ENCODE data around the gene NANS. TPM values are rescaled to one million over a fixed set of nuclear protein-coding genes. Genes with fewer than 3 reads are reported as not detected.
"Not testable (repeated sequence)": the region's sequence is repeated elsewhere in the genome, so short reads cannot be mapped to it uniquely, and the experiment has no call there.

NANS gene
- polyA plus RNA-seq, 3 donors, result 41.3 to 109 (median 95.9) TPM

- Histone ChIP-seq H4K20me1 (ENCODE audit: insufficient read depth, low read length) (no peaks in the 10 kb centered on the region), H3K4me2 (replicated peaks; ENCODE audit: extremely low read depth, low read length, poor library complexity, severe bottlenecking) (peak overlapping the region; percentile 93), H3K79me2 (ENCODE audit: insufficient read depth, low read length) (peaks cover 32% of the 10 kb centered on the region), H3K27ac (ENCODE audit: low read depth in 1 of 2, low read length in 2 of 2) (no peak overlapping the region), H3K4me1 (ENCODE audit: control insufficient read depth in 1 of 2, insufficient read depth in 2 of 2, low read length in 2 of 2) (peaks cover 40 to 43% of the 10 kb centered on the region in 2 donors), H3K9ac (ENCODE audit: insufficient read depth, low read length, poor library complexity, severe bottlenecking) (no peak overlapping the region), H3K9me3 (replicated peaks in 1 of 2; ENCODE audit: control insufficient read depth in 1 of 2, insufficient read depth in 1 of 2, low read length in 2 of 2) (no peaks in the 10 kb centered on the region), H2AFZ (ENCODE audit: insufficient read depth, low read depth, low read length, poor library complexity, severe bottlenecking) (peak overlapping the region; percentile 51), H3K36me3 (replicated peaks in 1 of 2; ENCODE audit: control insufficient read depth in 1 of 2, insufficient read depth in 2 of 2, low read length in 2 of 2) (peaks cover 10 to 11% of the 10 kb centered on the region in 2 donors), H3K27me3 (ENCODE audit: control insufficient read depth in 2 of 2, insufficient read depth in 2 of 2, low read length in 2 of 2) (no peaks in the 10 kb centered on the region), H3K4me3 (replicated peaks in 1 of 3; ENCODE audit: low read depth in 2 of 3, low read length in 3 of 3) (peak overlapping the region in 1 of 3 experiments; percentile 89)
- TF ChIP-seq CTCF (IDR thresholded peaks at IDR 0.05), result no peak
- no peak overlapping the region for H3K4me3 Mint-ChIP-seq
- WGBS (ENCODE audit: insufficient coverage), result 0% methylated on average over 1 of the region's 3 CpGs
- peak in 2 of 3 donors; percentile 17 to 30 for DNase-seq
- H3K36me3 Mint-ChIP-seq, result peaks cover 16 to 31% of the 10 kb centered on the region in 2 donors
- peaks cover 54% of the 10 kb centered on the region for H3K4me1 Mint-ChIP-seq
- no peaks in the 10 kb centered on the region for H3K27me3 Mint-ChIP-seq (ENCODE audit: low read depth in 3 of 3)
- H3K27ac Mint-ChIP-seq, result peak overlapping the region; percentile 94 to 98 (median 96)
- H3K9me3 Mint-ChIP-seq, result peaks cover 0 to 3% (median 0%) of the 10 kb centered on the region in 7 donors
- intact Hi-C loops (cut with micrococcal nuclease), result loop anchor here in 1 of 2 donors (10.0 kb wide), 2 partner anchors 134 to 216 kb away; partner anchors contain the start of gene TBC1D2
These were observed 64.5 kb downstream of the NANS start for GRCh38 chr9:98121058-98121457.

- intact Hi-C loops (cut with micrococcal nuclease), result loop anchor here in 1 of 2 donors (10.0 kb wide), 2 partner anchors 131 to 219 kb away; partner anchors contain the start of gene TBC1D2
- H3K79me2 ChIP-seq (ENCODE audit: insufficient read depth, low read length); DNase-seq; H2AFZ ChIP-seq (ENCODE audit: insufficient read depth, low read depth, low read length, poor library complexity, severe bottlenecking); H3K4me2 ChIP-seq (replicated peaks; ENCODE audit: extremely low read depth, low read length, poor library complexity, severe bottlenecking); H4K20me1 ChIP-seq (ENCODE audit: insufficient read depth, low read length); H3K27me3 Mint-ChIP-seq (ENCODE audit: low read depth in 3 of 3); H3K9me3 ChIP-seq (replicated peaks in 1 of 2; ENCODE audit: control insufficient read depth in 1 of 2, insufficient read depth in 1 of 2, low read length in 2 of 2); H3K4me3 ChIP-seq (replicated peaks in 1 of 3; ENCODE audit: low read depth in 2 of 3, low read length in 3 of 3); H3K27ac ChIP-seq (ENCODE audit: low read depth in 1 of 2, low read length in 2 of 2); H3K27me3 ChIP-seq (ENCODE audit: control insufficient read depth in 2 of 2, insufficient read depth in 2 of 2, low read length in 2 of 2); H3K9me3 Mint-ChIP-seq; H3K4me3 Mint-ChIP-seq; H3K9ac ChIP-seq (ENCODE audit: insufficient read depth, low read length, poor library complexity, severe bottlenecking): not testable (repeated sequence)
- peaks cover 48% of the 10 kb centered on the region for H3K4me1 Mint-ChIP-seq
- H3K36me3 ChIP-seq (replicated peaks in 1 of 2; ENCODE audit: control insufficient read depth in 1 of 2, insufficient read depth in 2 of 2, low read length in 2 of 2), result peaks cover 10 to 14% of the 10 kb centered on the region in 2 donors
- H3K27ac Mint-ChIP-seq, result peak overlapping the region in 2 of 7 donors; percentile 5 to 15
- WGBS (ENCODE audit: insufficient coverage), result 98% methylated on average over 6 of the region's 13 CpGs
- H3K36me3 Mint-ChIP-seq, result peaks cover 24 to 43% of the 10 kb centered on the region in 2 donors
- peaks cover 39 to 40% of the 10 kb centered on the region in 2 donors for H3K4me1 ChIP-seq (ENCODE audit: control insufficient read depth in 1 of 2, insufficient read depth in 2 of 2, low read length in 2 of 2)
These were observed 67.6 kb downstream of the NANS start for GRCh38 chr9:98124091-98124490.

Data from CD14-positive monocyte (primary cell).